Glutamatergic neuron (in vitro differentiated cells): ENCODE measurements around the gene DMRT1. TPM values are rescaled to one million over a fixed set of nuclear protein-coding genes. Genes with fewer than 3 reads are reported as not detected.
A peak's percentile ranks its signal among the peaks of the same experiment; 100 is the strongest.

Experiments used
- DNase-seq: peaks from one replicate; pipeline ENCODE4 v3.0.0; 2022
- H3K27ac Mint-ChIP-seq: one replicate; pipeline ENCODE4 v1.8.0; 2020; ENCODE audit warnings: mild to moderate bottlenecking, mixed read lengths, inconsistent platforms; ENCODE audit not compliant: unreplicated experiment
- H3K27me3 Mint-ChIP-seq: one replicate; pipeline ENCODE4 v1.8.0; 2020; ENCODE audit warnings: mild to moderate bottlenecking, moderate library complexity, mixed read lengths, inconsistent platforms; ENCODE audit not compliant: unreplicated experiment
- H3K36me3 Mint-ChIP-seq: one replicate; pipeline ENCODE4 v1.8.0; 2020; ENCODE audit warnings: mild to moderate bottlenecking, mixed read lengths, inconsistent platforms; ENCODE audit not compliant: unreplicated experiment
- H3K4me1 Mint-ChIP-seq: one replicate; pipeline ENCODE4 v1.8.0; 2020; ENCODE audit warnings: mild to moderate bottlenecking, low read depth, mixed read lengths, inconsistent platforms; ENCODE audit not compliant: unreplicated experiment
- H3K4me3 Mint-ChIP-seq: one replicate; pipeline ENCODE4 v1.8.0; 2020; ENCODE audit warnings: mild to moderate bottlenecking, mixed read lengths, inconsistent platforms; ENCODE audit not compliant: unreplicated experiment
- H3K9me3 Mint-ChIP-seq: one replicate; pipeline ENCODE4 v1.8.0; 2020; ENCODE audit warnings: mild to moderate bottlenecking, moderate library complexity, mixed read lengths, inconsistent platforms; ENCODE audit not compliant: unreplicated experiment
- CTCF ChIP-seq: fragments of 200-600 bp; sonication (generic); IDR thresholded peaks from one replicate; pipeline ENCODE4 v1.5.0; 2021; ENCODE audit not compliant: partially characterized antibody, unreplicated experiment
- total RNA-seq: library from RNA; stranded (reverse); fragmentation: NEBNext Ultra II Directional; extraction: Animal tissue kit (Norgen Biotek cat#: 25700); gene quantifications from one replicate; pipeline ENCODE4 v1.2.1, GENCODE V29; 2021; ENCODE audit not compliant: unreplicated experiment

DMRT1 gene
- total RNA-seq, 1 donor from 2014 or later, result 0.25 TPM

- H3K36me3 Mint-ChIP-seq, result no peaks in the 10 kb centered on the region
Observed at GRCh38 chr9:811106-811531, 30.4 kb upstream of the DMRT1 start.

GRCh38 chr9:818958-819357, 22.5 kb upstream of the DMRT1 start:
- DNase-seq, result no peak
- Mint-ChIP-seq H3K4me3 (no peak overlapping the region), H3K4me1 (no peaks in the 10 kb centered on the region), H3K27me3 (no peaks in the 10 kb centered on the region), H3K9me3 (no peaks in the 10 kb centered on the region), H3K36me3 (no peaks in the 10 kb centered on the region), H3K27ac (no peak overlapping the region)
- no peak for TF ChIP-seq CTCF

More at GRCh38 chr9:811106-811531, 30.4 kb upstream of the DMRT1 start:
- Mint-ChIP-seq H3K4me3 (no peak overlapping the region), H3K4me1 (no peaks in the 10 kb centered on the region), H3K9me3 (peaks cover 5% of the 10 kb centered on the region), H3K27ac (no peak overlapping the region), H3K27me3 (peaks cover 5% of the 10 kb centered on the region)
- TF ChIP-seq CTCF, result no peak
- DNase-seq, result no peak

- no peaks in the 10 kb centered on the region for H3K36me3 Mint-ChIP-seq
- no peak for TF ChIP-seq CTCF
- DNase-seq, result peak; percentile 27
- no peaks in the 10 kb centered on the region for H3K9me3 Mint-ChIP-seq
- no peaks in the 10 kb centered on the region for H3K4me1 Mint-ChIP-seq
- no peak overlapping the region for H3K27ac Mint-ChIP-seq
- no peak overlapping the region for H3K4me3 Mint-ChIP-seq
- H3K27me3 Mint-ChIP-seq, result no peaks in the 10 kb centered on the region
Observed at GRCh38 chr9:826500-827280, 14.8 kb upstream of the DMRT1 start.

GRCh38 chr9:840343-840742, 1.2 kb upstream of the DMRT1 start:
- H3K27ac Mint-ChIP-seq, result no peak overlapping the region
- no peak overlapping the region for H3K4me3 Mint-ChIP-seq
- no peaks in the 10 kb centered on the region for H3K36me3 Mint-ChIP-seq
- peaks cover 2% of the 10 kb centered on the region for H3K4me1 Mint-ChIP-seq
- no peak for DNase-seq
- peaks cover 22% of the 10 kb centered on the region for H3K27me3 Mint-ChIP-seq
- no peak for TF ChIP-seq CTCF
- peaks cover 6% of the 10 kb centered on the region for H3K9me3 Mint-ChIP-seq
